Chondrocyte (in vitro differentiated cells): ENCODE measurements around the gene ATCAY. TPM values are rescaled to one million over a fixed set of nuclear protein-coding genes. Genes with fewer than 3 reads are reported as not detected.
"Not testable (repeated sequence)": the region's sequence is repeated elsewhere in the genome, so short reads cannot be mapped to it uniquely, and the experiment has no call there.

ENCODE experiments used
- DNase-seq: peaks from one replicate; pipeline ENCODE4 v3.0.0; 2021; ENCODE audit warnings: mixed read lengths, low spot score
- H3K27ac Mint-ChIP-seq: one replicate; pipeline ENCODE4 v1.8.0; 2021; ENCODE audit warnings: mild to moderate bottlenecking, moderate library complexity, mixed read lengths; ENCODE audit not compliant: unreplicated experiment
- H3K27me3 Mint-ChIP-seq: 2 replicates; pipeline ENCODE4 v1.8.0; 2021; ENCODE audit warnings: low read depth, mixed read lengths
- H3K36me3 Mint-ChIP-seq: 2 replicates; pipeline ENCODE4 v1.8.0; 2021; ENCODE audit warnings: low read depth, mixed read lengths
- H3K4me1 Mint-ChIP-seq: 2 replicates; pipeline ENCODE4 v1.8.0; 2021; ENCODE audit warnings: low read depth, mild to moderate bottlenecking, mixed read lengths
- H3K4me3 Mint-ChIP-seq: one replicate; pipeline ENCODE4 v1.8.0; 2021; ENCODE audit warnings: mild to moderate bottlenecking, moderate library complexity, mixed read lengths; ENCODE audit not compliant: unreplicated experiment
- H3K9me3 Mint-ChIP-seq: 2 replicates; pipeline ENCODE4 v1.8.0; 2021; ENCODE audit warnings: low read depth, mixed read lengths
- total RNA-seq: library from RNA; stranded (reverse); gene quantifications from 3 replicates; pipeline ENCODE4 v1.2.1, GENCODE V29; 2021
- TF ChIP-seq, protein P1 (sequence below): fragments of 200-600 bp; sonication (generic); IDR thresholded peaks from 2 replicates; pipeline ENCODE4 v1.5.0; 2021; ENCODE audit warnings: antibody characterized with exemption, mild to moderate bottlenecking, moderate library complexity

The ATCAY gene
- total RNA-seq, 1 donor from 2014 or later = not detected

DNA sequence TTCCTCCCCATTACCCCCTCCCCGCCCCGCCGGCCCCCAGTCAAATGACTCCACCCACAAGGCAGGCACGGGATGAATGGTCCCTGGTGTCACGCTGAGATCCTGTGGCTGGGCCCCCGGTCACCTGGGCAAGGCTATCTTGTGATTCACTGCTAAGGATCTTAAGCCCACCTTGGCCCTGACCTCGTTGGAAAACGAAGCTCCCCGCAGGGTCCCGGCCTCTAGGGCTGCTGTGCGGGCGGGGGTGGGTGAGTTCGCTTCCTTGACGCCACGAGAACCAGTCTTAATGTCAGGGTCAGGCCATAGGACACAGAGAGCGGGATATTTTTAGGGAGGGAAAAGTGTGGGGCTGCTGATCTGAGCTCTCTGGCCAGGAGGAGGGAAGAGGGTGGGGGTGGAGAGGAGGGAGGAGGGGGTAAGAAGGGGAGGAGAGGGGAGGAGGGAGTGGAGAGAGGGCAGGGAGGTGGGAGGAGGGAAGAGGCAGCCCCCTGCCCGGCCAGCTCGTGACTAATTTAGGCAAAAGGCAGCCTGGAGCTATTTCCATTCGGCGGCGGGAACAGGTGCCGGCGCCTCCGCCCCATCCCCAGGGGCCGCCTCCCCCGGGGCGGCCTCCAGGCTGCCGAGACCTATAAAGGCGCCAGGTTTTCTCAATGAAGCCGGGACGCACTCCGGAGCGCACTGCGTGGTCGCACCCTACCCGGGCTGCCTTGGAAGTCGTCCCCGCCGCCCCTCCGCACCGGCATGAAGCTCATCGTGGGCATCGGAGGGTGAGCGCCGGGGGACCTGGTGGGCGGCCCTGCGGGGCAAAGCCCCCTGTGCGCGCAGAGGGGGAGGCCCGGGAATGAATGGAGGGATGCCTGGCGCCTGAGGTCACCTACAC, 52.7 kb downstream of the ATCAY start, which contains the start of gene NMRK2:
Gene NMRK2, plus strand, starts transcription at position 139 of the 880 bp plus-strand sequence. Its CDS starts 603 bp downstream, at position 742.
- Mint-ChIP-seq H3K36me3 (peaks cover 1% of the 10 kb centered on the region), H3K4me1 (no peaks in the 10 kb centered on the region), H3K27ac (no peak within 1 kb of the TSS), H3K4me3 (no peak within 1 kb of the TSS), H3K27me3 (peaks cover 30% of the 10 kb centered on the region), H3K9me3 (no peaks in the 10 kb centered on the region)
- no peak for DNase-seq
- TF ChIP-seq, protein P1, sequence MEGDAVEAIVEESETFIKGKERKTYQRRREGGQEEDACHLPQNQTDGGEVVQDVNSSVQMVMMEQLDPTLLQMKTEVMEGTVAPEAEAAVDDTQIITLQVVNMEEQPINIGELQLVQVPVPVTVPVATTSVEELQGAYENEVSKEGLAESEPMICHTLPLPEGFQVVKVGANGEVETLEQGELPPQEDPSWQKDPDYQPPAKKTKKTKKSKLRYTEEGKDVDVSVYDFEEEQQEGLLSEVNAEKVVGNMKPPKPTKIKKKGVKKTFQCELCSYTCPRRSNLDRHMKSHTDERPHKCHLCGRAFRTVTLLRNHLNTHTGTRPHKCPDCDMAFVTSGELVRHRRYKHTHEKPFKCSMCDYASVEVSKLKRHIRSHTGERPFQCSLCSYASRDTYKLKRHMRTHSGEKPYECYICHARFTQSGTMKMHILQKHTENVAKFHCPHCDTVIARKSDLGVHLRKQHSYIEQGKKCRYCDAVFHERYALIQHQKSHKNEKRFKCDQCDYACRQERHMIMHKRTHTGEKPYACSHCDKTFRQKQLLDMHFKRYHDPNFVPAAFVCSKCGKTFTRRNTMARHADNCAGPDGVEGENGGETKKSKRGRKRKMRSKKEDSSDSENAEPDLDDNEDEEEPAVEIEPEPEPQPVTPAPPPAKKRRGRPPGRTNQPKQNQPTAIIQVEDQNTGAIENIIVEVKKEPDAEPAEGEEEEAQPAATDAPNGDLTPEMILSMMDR = no peak

DNA sequence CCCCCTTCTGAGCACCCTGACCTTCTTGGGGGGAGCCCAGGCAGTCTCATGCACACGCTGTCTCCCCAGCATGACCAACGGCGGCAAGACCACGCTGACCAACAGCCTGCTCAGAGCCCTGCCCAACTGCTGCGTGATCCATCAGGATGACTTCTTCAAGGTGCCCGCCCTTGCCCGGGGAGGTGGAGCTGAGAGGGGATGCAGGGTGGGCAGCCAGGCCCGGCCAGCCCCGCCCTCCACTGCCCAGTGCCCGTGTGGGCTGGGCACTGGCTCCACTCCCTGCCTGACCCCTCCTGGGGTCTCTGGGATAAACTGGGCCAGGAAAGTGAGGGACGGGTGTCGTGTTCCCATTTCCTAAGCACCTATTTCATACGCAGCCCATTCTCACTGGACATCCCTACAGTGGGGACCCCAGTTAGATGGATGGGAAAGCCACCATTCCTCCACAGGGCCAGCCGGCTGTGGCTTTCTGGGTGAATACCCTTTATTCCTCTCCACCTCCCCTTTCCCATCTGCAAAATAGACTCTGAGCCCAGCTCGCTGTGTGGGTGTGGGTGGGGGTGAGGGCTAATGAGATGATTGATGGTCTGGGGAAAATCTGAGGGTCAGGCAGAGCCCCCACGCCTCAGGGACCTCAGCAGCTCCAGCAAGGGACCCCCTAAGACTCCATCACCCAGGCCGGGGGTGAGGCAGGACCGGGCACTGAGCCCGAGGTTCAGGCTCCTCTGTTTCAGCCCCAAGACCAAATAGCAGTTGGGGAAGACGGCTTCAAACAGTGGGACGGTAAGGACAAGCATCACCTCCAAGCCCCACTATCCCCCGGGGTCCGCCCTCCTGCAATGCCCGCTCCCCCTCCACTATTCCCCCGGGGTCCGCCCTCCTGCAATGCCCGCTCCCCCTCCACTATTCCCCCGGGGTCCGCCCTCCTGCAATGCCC, 56.3 kb downstream of the ATCAY start:
- TF ChIP-seq, protein P1 = no peak
- Mint-ChIP-seq H3K4me3 (no peak overlapping the region), H3K27me3 (peaks cover 21% of the 10 kb centered on the region), H3K4me1 (no peaks in the 10 kb centered on the region), H3K27ac (no peak overlapping the region), H3K9me3 (no peaks in the 10 kb centered on the region), H3K36me3 (no peaks in the 10 kb centered on the region)
- no peak for DNase-seq

DNA sequence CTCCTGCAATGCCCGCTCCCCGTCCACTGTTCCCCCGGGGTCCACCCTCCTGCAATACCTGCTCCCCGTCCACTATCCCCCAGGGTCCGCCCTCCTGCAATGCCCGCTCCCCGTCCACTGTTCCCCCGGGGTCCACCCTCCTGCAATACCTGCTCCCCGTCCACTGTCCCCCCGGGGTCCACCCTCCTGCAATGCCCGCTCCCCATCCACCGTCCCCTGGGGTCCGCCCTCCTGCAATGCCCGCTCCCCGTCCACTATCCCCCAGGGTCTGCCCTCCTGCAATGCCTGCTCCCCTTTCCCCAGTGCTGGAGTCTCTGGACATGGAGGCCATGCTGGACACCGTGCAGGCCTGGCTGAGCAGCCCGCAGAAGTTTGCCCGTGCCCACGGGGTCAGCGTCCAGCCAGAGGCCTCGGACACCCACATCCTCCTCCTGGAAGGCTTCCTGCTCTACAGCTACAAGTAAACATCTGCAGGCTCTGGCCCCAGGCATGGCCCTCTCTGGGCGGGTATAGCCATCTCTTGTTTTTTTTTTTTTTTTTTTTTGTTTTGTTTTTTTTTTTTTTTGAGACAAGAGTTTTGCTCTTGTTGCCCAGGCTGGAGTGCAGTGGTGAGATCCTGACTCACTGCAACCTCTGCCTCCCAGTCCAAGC, 57.9 kb downstream of the ATCAY start:
- not testable (repeated sequence) for H3K27ac Mint-ChIP-seq, H3K9me3 Mint-ChIP-seq, H3K4me1 Mint-ChIP-seq, H3K4me3 Mint-ChIP-seq, DNase-seq, H3K36me3 Mint-ChIP-seq
- peaks cover 15% of the 10 kb centered on the region for H3K27me3 Mint-ChIP-seq

DNA sequence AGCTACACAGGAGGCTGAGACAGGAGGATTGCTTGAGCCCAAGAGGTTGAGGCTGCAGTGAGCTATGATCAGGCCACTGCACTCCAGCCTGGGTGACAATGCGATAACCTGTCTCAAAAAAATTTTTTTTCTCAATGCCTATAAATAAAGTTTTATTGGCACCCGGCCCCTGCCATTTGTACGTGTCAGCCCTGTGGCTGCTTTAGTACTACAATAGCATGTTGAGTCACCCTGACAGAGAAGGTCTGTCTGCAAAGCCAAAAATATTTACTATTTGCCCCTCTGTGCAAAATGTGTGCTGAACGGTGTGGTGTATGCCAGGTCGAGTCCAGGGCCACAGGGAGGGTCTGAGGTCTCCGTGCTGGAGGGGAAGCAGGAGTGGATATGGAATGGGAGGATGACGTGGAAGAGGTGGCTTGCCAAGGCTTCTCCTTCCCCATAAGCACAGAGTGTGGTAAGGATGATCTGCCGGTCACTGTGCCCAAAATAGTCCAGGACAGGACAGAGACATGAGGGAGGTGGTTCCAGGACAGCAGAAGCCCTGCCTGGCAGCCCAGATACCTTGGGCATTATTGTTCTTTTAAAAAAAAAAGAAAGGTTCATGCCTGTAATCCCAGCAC, 62.4 kb downstream of the ATCAY start:
- H3K27ac Mint-ChIP-seq = no peak overlapping the region
- no peak for DNase-seq
- H3K4me1 Mint-ChIP-seq = no peaks in the 10 kb centered on the region
- no peaks in the 10 kb centered on the region for H3K9me3 Mint-ChIP-seq
- no peaks in the 10 kb centered on the region for H3K36me3 Mint-ChIP-seq
- no peaks in the 10 kb centered on the region for H3K27me3 Mint-ChIP-seq
- no peak overlapping the region for H3K4me3 Mint-ChIP-seq
- TF ChIP-seq, protein P1 = no peak

DNA sequence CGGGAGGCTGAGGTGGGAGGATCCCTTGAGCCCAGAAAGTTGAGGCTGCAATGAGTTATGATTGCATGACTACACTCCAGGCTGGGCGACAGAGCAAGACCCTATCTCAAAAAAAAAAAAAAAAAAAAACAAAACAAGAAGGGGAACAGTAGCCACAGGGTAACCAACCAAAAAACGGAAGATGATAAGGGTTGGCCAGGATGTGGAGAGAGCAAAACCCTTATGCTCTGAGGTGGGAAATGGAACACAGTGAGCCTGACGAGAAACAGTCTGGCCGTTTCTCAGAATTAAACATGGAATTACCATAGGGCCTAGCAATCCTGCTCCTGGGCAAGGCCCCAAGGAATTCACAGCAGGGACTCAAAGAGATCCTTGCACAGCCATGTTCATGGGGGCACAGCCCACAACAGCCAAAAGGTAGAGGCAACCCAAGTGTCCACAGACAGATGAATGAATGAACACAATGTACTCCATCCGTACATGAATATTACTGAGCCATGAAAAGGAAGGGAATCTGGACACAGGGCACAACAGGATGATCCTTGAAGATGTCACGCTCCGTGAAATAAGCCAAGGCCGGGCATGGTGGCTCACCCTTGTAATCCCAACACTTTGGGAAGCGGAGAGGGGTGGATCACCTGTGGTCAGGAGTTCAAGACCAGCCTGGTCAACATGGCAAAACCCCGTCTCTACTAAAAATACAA, 63.7 kb downstream of the ATCAY start:
- Mint-ChIP-seq H3K9me3 (no peaks in the 10 kb centered on the region), H3K27me3 (no peaks in the 10 kb centered on the region), H3K27ac (no peak overlapping the region)

More for the DNA sequence above, 63.7 kb downstream of the ATCAY start:
- no peak for DNase-seq
- no peaks in the 10 kb centered on the region for H3K4me1 Mint-ChIP-seq
- no peak overlapping the region for H3K4me3 Mint-ChIP-seq
- no peaks in the 10 kb centered on the region for H3K36me3 Mint-ChIP-seq
- TF ChIP-seq, protein P1 = no peak
